GM12878 (cell line): Measurements from ENCODE around the gene TPPP. TPM values are rescaled to one million over a fixed set of nuclear protein-coding genes. Genes with fewer than 3 reads are reported as not detected.

Source experiments
- BCL11A ChIP-seq: IDR thresholded peaks from 2 replicates; pipeline ENCODE4 v1.6.1; 2011; ENCODE audit warnings: low read depth, low read length
- CBX5 ChIP-seq: sonication (generic); IDR thresholded peaks from 2 replicates; pipeline ENCODE4 v1.6.1; 2016; ENCODE audit warnings: low read depth, moderate library complexity, mild to moderate bottlenecking, inconsistent platforms
- DPF2 ChIP-seq: fragments of 450-650 bp; IDR thresholded peaks from 2 replicates; pipeline ENCODE4 v1.6.1; 2017; ENCODE audit warnings: mild to moderate bottlenecking
- EED ChIP-seq: sonication (generic); IDR thresholded peaks from 2 replicates; pipeline ENCODE4 v1.6.1; 2016; ENCODE audit warnings: antibody characterized with exemption, low read depth
- EZH2 ChIP-seq: IDR thresholded peaks from 2 replicates; pipeline ENCODE4 v1.6.1; 2012; ENCODE audit warnings: low read depth, mild to moderate bottlenecking, control low read depth, inconsistent platforms, low read length, borderline replicate concordance; ENCODE audit not compliant: control insufficient read depth
- HCFC1 ChIP-seq: fragments of 150-350 bp; IDR thresholded peaks from 2 replicates; pipeline ENCODE4 v1.6.1; 2014; ENCODE audit warnings: low read length
- IKZF2 ChIP-seq, 2 experiments: fragments of 450-650 bp; IDR thresholded peaks; 2 replicates each; pipeline ENCODE4 v1.6.1; 2017; ENCODE audit warnings: mild to moderate bottlenecking in 2 of 2, moderate library complexity in 2 of 2
- IRF4 ChIP-seq: IDR thresholded peaks from 2 replicates; pipeline ENCODE4 v1.6.1; 2011; ENCODE audit warnings: low read depth, low read length
- MYC ChIP-seq: IDR thresholded peaks from 2 replicates; pipeline ENCODE4 v1.6.1; 2011; ENCODE audit warnings: mild to moderate bottlenecking, low read length, moderate library complexity, inconsistent platforms; ENCODE audit not compliant: insufficient read depth, insufficient replicate concordance, insufficient read length, severe bottlenecking
- NR2C1 ChIP-seq: fragments of 450-650 bp; IDR thresholded peaks from 2 replicates; pipeline ENCODE4 v1.6.1; 2017; ENCODE audit warnings: antibody characterized with exemption, mild to moderate bottlenecking, moderate library complexity
- POLR2AphosphoS5 ChIP-seq: IDR thresholded peaks from 2 replicates; pipeline ENCODE4 v1.6.1; 2011; ENCODE audit warnings: mild to moderate bottlenecking, low read length, inconsistent platforms
- SIN3A ChIP-seq: IDR thresholded peaks from 2 replicates; pipeline ENCODE4 v1.6.1; 2012; ENCODE audit warnings: low read depth, low read length, improper control_type of control experiment
- STAT3 ChIP-seq: IDR thresholded peaks from 2 replicates; pipeline ENCODE4 v1.6.1; 2011; ENCODE audit warnings: low read depth, low read length, improper control_type of control experiment
- SUPT20H ChIP-seq: IDR thresholded peaks from 2 replicates; pipeline ENCODE4 v1.6.1; 2011; ENCODE audit warnings: low read depth, mild to moderate bottlenecking, low read length, moderate library complexity, borderline replicate concordance; ENCODE audit not compliant: control insufficient read depth
- YY1 ChIP-seq: IDR thresholded peaks from 2 replicates; pipeline ENCODE4 v1.6.1; 2011; ENCODE audit warnings: low read depth, mild to moderate bottlenecking, low read length
- ZNF217 ChIP-seq: fragments of 450-650 bp; IDR thresholded peaks from 2 replicates; pipeline ENCODE4 v1.6.1; 2017; ENCODE audit warnings: antibody characterized with exemption, mild to moderate bottlenecking
- polyA plus RNA-seq, 11 experiments: library from polyadenylated mRNA; depleted of rRNA in 4 of 11; unstranded in 6 of 11; stranded (reverse) in 5 of 11; fragments of >200 nt; fragmentation: Nextera tagmentation in 4 of 11; fragmentation: Illumina TruSeq in 1 of 11; extraction: Ambion mirVana in 4 of 11; extraction: Trizol in 1 of 11; gene quantifications; 1 replicate in 1 of 11; 2 replicates in 10 of 11; pipeline versions ENCODE4 v1.2.1 to v1.2.3, GENCODE V29; 2011 to 2016; ENCODE audit warnings: inconsistent platforms in 2 of 11, missing spikeins in 2 of 11, low read depth in 1 of 11
- total RNA-seq, 4 experiments: library from RNA; depleted of rRNA in 3 of 4; stranded (reverse); fragments of >200 nt in 3 of 4; fragmentation: Illumina TruSeq in 1 of 4; extraction: Trizol in 1 of 4; gene quantifications; 2 replicates each; pipeline versions ENCODE4 v1.2.1 to v1.2.3, GENCODE V29; 2013 to 2021
- TF ChIP-seq, protein P1 (sequence below): IDR thresholded peaks from 2 replicates; pipeline ENCODE4 v1.6.1; 2012; ENCODE audit warnings: low read length, inconsistent platforms
- TF ChIP-seq, protein P2 (sequence below): fragments of 450-650 bp; IDR thresholded peaks from 2 replicates; pipeline ENCODE4 v1.6.1; 2017; ENCODE audit warnings: low read depth, mild to moderate bottlenecking, moderate library complexity

Gene TPPP
- total and polyA plus RNA-seq, 10 of the 15 experiments (the other 5 are each of a cell fraction or from before 2014, with no cell fraction given): under 0.01 to 0.24 (median 0.04) TPM; not detected in 4

DNA sequence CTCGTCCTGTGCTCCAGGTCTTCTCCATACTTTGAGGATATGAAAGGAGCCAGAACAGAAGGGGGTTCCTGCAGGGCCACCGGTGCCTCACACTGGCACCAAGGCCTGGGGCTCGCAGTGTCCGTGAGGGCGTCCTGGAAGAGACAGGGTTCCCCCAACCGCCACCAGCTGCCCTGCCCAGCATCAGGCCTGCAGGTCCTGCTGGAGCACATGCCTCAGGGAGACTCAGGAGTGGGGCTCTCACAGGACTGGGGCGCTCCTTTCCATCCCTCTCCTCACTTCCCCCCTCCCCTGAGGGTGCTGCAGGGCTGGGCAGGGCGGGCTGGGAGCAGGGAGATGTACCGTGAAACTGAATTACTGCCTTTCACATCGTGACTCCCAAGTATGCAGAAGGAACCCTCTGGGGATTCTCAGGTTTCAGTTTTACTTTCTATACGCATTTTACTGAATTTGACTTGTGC lies 49.3 kb downstream of the TPPP start (continued):
- TF ChIP-seq POLR2AphosphoS5: no peak
- TF ChIP-seq EED: 0 out of 2 replicates have a peak, but pooled peaks have one; percentile 16
- TF ChIP-seq, protein P1, sequence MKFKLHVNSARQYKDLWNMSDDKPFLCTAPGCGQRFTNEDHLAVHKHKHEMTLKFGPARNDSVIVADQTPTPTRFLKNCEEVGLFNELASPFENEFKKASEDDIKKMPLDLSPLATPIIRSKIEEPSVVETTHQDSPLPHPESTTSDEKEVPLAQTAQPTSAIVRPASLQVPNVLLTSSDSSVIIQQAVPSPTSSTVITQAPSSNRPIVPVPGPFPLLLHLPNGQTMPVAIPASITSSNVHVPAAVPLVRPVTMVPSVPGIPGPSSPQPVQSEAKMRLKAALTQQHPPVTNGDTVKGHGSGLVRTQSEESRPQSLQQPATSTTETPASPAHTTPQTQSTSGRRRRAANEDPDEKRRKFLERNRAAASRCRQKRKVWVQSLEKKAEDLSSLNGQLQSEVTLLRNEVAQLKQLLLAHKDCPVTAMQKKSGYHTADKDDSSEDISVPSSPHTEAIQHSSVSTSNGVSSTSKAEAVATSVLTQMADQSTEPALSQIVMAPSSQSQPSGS: no peak
- no peak for TF ChIP-seq MYC
- peak; percentile 22; the same call in 1 of the 2 replicates for TF ChIP-seq STAT3
- no peak for TF ChIP-seq HCFC1
- peak; percentile 61; the same call in 1 of the 2 replicates for TF ChIP-seq IRF4
- TF ChIP-seq CBX5: no peak
- TF ChIP-seq EZH2: no peak
- TF ChIP-seq YY1: no peak
- TF ChIP-seq BCL11A: no peak
- TF ChIP-seq, protein P2, sequence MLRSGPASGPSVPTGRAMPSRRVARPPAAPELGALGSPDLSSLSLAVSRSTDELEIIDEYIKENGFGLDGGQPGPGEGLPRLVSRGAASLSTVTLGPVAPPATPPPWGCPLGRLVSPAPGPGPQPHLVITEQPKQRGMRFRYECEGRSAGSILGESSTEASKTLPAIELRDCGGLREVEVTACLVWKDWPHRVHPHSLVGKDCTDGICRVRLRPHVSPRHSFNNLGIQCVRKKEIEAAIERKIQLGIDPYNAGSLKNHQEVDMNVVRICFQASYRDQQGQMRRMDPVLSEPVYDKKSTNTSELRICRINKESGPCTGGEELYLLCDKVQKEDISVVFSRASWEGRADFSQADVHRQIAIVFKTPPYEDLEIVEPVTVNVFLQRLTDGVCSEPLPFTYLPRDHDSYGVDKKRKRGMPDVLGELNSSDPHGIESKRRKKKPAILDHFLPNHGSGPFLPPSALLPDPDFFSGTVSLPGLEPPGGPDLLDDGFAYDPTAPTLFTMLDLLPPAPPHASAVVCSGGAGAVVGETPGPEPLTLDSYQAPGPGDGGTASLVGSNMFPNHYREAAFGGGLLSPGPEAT: peak; percentile 54; the same call in 1 of the 2 replicates
- no peak for TF ChIP-seq SIN3A
- peak; percentile 62; the same call in 1 of the 2 replicates for TF ChIP-seq DPF2
- TF ChIP-seq IKZF2 (IDR thresholded peaks at IDR 0.05): peak; percentile 63 to 64; a peak in 3 of 4 replicates
- TF ChIP-seq ZNF217: peak; percentile 36; the same call in 1 of the 2 replicates
- no peak for TF ChIP-seq NR2C1
- TF ChIP-seq SUPT20H: no peak
